MV-4-11 (cell line): ENCODE data around the gene OR6S1.
"Not testable (repeated sequence)": the region's sequence is repeated elsewhere in the genome, so short reads cannot be mapped to it uniquely, and the experiment has no call there.

ENCODE experiments used
- DNase-seq: peaks from one replicate; lab custom pipeline; 2025; lab: John Stamatoyannopoulos, UW

Gene OR6S1

DNA sequence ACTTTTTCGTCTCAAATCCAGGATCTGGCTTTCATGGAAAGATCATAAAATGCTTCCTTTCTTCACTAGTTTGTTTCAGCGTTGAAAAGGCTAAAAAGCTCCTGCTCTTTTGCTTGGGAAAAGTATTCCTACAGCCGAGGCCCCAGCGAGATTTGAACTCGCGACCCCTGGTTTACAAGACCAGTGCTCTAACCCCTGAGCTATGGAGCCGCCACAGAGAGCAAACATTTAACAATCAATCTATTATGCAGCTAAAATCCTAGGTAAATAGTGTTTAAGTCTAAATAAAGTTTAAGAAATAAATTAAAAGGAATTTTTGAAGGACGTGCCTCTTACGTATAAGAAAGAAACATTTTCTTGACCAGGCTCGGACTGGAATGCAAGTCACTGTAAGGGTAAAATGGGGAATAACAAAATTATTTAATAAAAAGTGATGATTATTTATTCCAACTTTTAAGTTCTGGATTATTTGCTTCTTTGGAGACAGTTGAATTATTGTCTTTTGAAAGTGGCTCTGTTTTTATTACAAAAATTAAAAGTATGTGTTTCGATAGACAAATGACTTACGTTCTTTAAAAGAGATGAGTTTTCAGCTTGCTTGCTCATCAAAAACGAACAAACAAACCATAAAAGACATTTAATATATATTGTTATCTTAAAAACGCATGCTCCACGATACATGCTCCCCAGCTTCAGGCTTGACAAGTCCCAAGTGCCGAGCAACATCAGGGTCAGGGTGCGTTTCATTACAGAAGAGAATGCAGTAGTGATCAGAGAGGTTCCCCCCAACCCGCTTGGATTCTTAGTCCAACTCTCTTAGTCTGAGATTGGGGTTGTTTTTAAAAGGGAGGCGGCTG, 10.2 kb downstream of the OR6S1 start:
- DNase-seq: peak; percentile 54

DNA sequence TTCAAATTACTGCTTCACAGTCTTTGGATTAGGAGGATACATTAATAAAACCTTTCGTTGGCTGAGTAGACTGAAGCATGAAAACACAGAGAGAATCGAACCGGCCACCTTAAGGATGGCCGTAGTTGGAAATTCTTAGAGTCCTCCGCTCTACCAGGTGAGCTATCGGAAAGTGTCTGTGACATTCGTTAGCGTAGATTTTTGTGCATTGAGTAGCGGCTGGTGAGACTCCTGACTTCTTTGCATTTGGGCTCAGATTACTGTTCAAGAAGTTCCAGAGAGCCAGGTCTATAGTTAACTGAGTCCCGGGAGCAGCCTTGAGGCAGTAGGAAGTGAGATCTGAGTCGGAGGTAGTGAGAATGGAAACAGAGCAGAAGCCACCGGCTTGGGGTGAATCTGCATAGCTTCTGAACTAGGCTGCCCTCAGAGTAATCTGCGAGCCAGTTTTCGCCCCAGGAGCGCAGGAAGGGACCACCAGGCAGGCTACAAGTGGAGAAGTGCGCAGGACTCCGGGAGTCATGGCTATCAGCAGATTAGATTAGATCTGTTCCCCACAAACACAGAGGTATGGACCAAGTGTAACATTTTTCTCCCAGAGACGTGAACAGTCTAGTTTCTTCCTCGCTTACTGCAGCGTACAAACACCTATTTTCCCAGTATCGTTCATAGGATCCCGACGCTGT, 11.0 kb downstream of the OR6S1 start:
- DNase-seq: peak; percentile 54

DNA sequence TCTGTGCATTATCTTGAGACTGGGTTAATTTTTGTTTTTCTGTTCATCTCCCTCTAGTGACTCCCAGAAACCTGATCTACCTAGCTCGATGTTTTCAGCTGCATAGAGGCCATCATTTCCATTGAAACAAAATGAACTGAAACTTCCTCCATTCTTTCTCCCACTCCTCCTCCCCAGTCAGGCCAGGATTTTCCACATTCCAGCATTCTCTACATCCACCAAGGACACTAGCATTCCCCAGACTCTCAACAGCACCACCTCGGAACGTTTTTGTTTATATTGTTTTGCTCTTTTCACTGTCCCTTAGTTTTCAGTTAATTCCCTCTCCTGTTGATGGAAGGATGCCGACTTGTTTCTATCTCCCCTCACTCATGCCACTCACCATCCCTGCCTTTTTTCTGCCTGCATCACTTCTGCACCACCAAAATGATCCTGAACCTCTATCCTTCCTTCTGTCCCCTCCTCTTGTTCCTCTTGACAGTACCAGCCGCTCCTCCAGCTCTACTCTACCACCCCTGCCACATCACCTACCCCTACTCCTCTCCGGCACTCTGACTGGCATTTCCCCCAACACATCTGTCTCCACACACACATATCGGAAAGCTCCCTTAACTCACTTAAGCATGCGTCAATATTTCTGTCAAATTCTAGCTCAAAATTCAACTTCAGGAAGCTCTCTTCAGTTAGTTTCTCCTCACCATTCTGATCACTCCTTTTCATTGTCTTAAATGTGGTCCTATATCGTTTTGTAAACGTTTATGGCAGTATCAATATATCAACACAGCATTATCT, 13.2 kb downstream of the OR6S1 start:
- DNase-seq: no peak

DNA sequence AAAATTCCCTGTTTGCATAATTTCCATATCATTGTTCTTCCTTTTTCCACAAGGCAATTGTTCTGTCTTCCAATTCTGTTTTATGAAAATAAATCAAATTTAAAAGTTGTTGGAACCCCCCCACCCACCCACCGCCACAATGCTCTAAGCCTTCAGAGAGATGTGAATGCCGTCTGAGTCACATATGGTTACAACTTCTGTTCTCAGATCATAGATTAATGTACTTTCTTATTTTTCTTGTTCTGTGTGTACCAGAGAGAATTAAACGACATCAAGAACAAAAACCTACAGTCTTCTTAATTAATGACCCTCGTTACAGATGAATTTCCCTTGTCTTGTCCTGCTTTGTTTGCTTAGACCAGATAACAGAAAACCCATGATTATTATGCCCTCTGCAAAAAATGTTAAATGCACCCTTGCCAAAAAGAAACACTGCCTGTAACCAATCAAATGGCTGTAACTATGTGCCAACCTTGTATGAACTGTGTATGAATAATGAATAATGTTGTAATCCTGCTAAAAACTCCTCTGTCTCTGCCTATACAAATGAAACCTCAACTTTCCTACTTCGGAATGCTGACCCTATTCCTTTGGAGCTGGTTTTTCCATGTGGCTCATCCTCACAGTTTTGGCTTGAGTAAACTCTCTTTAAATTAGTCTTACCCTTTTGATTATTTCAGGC, 14.0 kb downstream of the OR6S1 start:
- DNase-seq: no peak

DNA sequence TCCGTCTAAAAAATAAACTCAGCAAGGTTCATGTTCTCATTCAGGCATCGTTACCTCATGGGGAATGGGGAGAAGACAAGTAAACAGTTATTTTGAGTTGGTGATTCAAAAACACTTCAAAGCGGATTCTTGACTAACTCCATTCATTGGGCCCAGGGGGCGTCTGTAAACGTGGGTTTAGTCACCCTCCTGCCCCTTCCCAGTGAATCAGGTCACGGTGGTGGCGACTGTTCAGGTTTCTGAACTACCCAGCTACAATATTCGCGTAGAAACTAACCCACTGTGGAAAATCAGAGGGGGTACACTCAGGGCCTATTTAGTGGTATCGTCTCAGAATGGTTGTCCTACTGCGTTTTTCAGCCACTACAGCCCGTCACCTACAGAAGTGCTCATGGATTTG, 15.2 kb downstream of the OR6S1 start:
- no peak for DNase-seq

GRCh38 chr14:20624495-20625070, 16.9 kb downstream of the OR6S1 start:
- DNase-seq: peak; percentile 82

- DNase-seq: peak; percentile 70
Observed at GRCh38 chr14:20623798-20624197, 17.7 kb downstream of the OR6S1 start.

- peak; percentile 21 for DNase-seq
Observed at GRCh38 chr14:20622816-20623291, 18.6 kb downstream of the OR6S1 start.

DNA sequence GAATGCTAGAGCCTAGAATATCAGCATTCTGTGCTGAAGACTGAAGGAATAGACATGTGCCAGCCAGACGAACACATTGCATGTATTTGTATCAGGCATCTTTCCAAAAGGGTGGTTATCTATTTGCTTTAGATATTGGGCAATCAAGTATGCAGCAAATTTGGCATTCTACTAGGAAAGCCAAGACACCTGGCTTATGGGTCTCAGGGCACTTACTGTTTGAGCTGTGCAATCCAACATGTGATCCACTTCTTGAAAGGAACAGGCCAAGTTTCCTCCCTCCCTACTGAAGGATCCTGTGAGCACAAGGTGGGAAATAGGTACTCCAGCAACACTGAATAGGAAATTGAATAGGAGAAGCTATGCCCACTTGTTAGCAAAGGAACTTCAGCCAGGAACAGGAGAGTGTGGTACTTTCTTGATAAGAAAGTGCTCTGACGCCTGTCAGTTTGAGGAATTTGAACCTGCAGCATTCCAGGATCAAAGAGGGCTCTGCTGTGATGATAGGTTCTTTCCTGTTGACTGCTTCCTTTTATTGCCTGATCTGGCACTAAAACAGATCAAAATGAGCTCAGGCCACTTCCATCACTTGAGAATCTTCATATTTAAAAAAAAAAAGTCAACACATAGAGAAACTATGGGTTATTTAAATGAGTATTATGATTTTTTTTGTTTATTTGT, 20.6 kb downstream of the OR6S1 start:
- DNase-seq: no peak

GRCh38 chr14:20619688-20620087, 21.8 kb downstream of the OR6S1 start:
- DNase-seq: not testable (repeated sequence)

GRCh38 chr14:20618271-20618749, 23.2 kb downstream of the OR6S1 start:
- DNase-seq: peak; percentile 41

GRCh38 chr14:20617138-20618003, 24.1 kb downstream of the OR6S1 start:
- DNase-seq: no peak

- no peak for DNase-seq
Observed at GRCh38 chr14:20615996-20616395, 25.5 kb downstream of the OR6S1 start.

DNA sequence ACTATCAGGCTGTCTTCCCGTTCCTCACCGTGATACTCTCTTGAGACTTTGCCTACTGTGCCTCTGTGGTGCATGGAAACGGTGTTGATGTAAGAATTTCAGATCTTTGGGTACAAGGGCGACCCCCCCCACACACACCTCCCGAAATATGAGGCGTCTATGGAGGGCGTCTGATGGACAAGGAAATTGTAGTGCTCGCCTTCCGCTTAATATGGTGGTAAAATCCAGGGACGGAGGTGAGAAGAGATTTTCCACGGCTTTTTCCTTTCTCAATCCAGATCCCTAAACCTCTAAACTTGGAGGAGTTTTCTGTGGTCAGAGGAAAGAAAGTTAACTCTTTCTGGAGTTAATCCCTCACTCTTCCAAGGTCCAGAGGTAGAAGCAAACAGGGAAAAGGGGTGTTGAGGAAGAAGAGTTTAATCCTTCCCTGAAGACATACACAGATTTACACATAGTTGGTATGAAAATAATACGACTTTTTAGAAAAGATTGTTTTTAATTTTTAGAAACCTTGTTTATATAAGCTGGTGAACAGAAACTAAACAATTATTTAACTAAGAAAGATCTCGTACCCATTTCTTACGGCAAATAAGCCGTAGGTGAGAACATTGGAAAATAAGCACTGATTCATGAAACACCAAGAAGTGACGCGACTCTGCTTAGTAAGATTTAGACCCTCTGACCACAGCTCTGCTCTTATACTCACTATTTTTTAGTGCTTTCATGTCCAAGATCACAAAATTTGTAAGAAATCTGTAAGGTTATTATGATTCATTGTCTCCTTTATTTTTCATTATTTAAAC, 27.3 kb downstream of the OR6S1 start:
- DNase-seq: no peak

DNA sequence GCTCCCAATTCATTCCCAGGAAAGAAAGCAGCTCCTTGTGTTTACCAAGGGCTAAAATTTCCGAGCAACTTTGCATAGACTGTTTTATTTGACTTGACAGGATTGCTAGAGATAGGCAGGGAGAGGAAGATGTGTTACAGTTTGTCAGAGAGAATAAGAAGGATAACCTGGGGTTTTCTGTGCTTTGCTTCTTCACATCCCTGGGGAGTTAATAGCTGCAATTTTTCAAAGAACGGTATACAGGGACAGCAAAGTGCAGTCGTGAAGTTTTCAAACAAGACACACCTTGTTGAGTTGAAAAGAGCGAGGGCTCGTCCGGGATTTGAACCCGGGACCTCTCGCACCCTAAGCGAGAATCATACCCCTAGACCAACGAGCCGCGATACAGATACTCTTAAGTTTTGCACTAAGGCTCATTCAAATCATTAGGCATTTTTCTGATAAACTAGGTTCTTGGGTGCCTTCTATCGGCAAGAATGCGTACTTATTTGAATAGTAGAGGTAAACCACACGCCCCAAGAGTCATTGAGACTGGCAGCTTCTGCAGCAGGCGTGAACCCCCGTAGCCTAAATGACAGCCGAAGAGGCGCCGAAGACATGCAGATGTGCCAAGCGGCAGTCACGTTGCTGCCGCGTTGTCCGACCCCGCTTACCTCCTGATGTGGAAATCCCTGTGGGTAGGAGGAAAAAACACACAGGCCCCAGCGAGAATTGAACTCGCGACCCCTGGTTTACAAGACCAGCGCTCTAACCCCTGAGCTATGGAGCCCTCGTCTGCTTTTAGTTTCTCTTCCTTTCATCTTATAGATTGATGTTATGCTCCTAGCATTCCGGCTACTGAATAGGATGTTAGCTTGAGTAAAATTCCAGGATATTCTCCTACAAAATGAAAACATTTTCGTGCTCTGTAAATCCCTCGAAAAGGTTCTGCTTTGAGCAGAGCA, 28.1 kb downstream of the OR6S1 start:
- DNase-seq: peak; percentile 98

DNA sequence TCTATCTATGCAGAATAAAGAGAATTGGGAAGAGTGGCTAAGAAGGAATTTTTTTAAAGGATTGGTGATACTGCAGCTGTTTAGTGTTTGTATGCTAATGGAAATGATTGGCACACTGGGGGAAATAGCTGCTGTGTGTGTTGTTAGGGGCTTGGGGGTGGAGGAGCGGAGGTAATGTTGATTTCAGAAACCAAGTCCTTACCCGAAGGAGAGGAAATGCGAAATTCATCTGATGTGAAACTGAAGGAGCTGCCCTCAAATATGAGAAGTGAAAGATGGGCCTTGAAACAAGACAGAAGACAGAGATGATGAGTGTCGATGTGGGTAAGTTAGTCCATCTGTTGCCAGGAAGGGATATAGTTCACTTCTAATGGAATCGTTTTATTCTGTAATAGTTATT, 29.1 kb downstream of the OR6S1 start:
- peak; percentile 85 for DNase-seq

- no peak for DNase-seq
Observed at GRCh38 chr14:20611277-20611676, 30.2 kb downstream of the OR6S1 start.
